Measurements from ENCODE around the gene OXT. TPM values are rescaled to one million over a fixed set of nuclear protein-coding genes. Genes with fewer than 3 reads are reported as not detected.

OXT gene
- total RNA-seq, 4 donors from 2014 or later, result 1.8 TPM; not detected in 3

GRCh38 chr20:3045816-3046676 is 25.4 kb upstream of the OXT start, which contains the start of gene MRPS26:
TSS of gene MRPS26 (plus strand) at chr20:3046052. CDS start at chr20:3046069, 17 bp downstream.
- DNase-seq (ENCODE audit: low spot score in 2 of 2), result peak; percentile 74 to 79
- Histone ChIP-seq H3K27me3 (no peaks in the 10 kb centered on the region), H3K36me3 (peaks cover 0 to 32% (median 4%) of the 10 kb centered on the region in 3 donors), H3K4me1 (peaks cover 0 to 52% (median 26%) of the 10 kb centered on the region in 4 donors), H3K9me3 (no peaks in the 10 kb centered on the region), H3K4me3 (peak within 1 kb of the TSS; percentile 63 to 96 (median 86)), H3K27ac (peak within 1 kb of the TSS; percentile 91 to 97 (median 94))
- TF ChIP-seq POLR2A (IDR thresholded peaks at IDR 0.05) (peak in 1 of 2 donors; percentile 64), CTCF (IDR thresholded peaks at IDR 0.05) (peak in 1 of 5 experiments; percentile 30), EP300 (IDR thresholded peaks at IDR 0.05) (peak in 1 of 2 donors; percentile 75)
- 0% methylated on average over 3 to 80 of the region's 104 CpGs for WGBS, 2 donors

GRCh38 chr20:3046677-3047462 is 24.6 kb upstream of the OXT start:
- 42 to 52% methylated on average over 32 to 37 of the region's 39 CpGs for WGBS, 2 donors
- DNase-seq (ENCODE audit: low spot score in 2 of 2), result no peak
- Histone ChIP-seq H3K4me1 (peaks cover 0 to 46% (median 24%) of the 10 kb centered on the region in 4 donors), H3K27ac (peak overlapping the region in 3 of 4 donors; percentile 94 to 97 (median 94)), H3K36me3 (peaks cover 0 to 35% (median 4%) of the 10 kb centered on the region in 3 donors), H3K9me3 (no peaks in the 10 kb centered on the region), H3K4me3 (peak overlapping the region; percentile 63 to 96 (median 86)), H3K27me3 (no peaks in the 10 kb centered on the region)
- no peak for TF ChIP-seq POLR2A (IDR thresholded peaks at IDR 0.05)
- no peak for TF ChIP-seq CTCF (IDR thresholded peaks at IDR 0.05)
- TF ChIP-seq EP300 (IDR thresholded peaks at IDR 0.05), result no peak

GRCh38 chr20:3047486-3048419 is 23.7 kb upstream of the OXT start:
- DNase-seq (ENCODE audit: low spot score in 2 of 2), result no peak
- Histone ChIP-seq H3K27ac (no peak overlapping the region), H3K27me3 (no peaks in the 10 kb centered on the region), H3K9me3 (no peaks in the 10 kb centered on the region), H3K4me3 (no peak overlapping the region), H3K4me1 (peaks cover 0 to 37% (median 18%) of the 10 kb centered on the region in 4 donors), H3K36me3 (peaks cover 0 to 35% (median 4%) of the 10 kb centered on the region in 3 donors)
- TF ChIP-seq EP300 (IDR thresholded peaks at IDR 0.05) (no peak), CTCF (IDR thresholded peaks at IDR 0.05) (no peak), POLR2A (IDR thresholded peaks at IDR 0.05) (no peak)
- 77 to 83% methylated on average over 10 to 14 of the region's 14 CpGs for WGBS, 2 donors

GRCh38 chr20:3051385-3052019 is 19.9 kb upstream of the OXT start:
- WGBS, 2 donors, result 66 to 68% methylated on average over 7 of the region's 7 CpGs
- Histone ChIP-seq H3K4me3 (no peak overlapping the region), H3K27ac (no peak overlapping the region), H3K9me3 (no peaks in the 10 kb centered on the region), H3K36me3 (peaks cover 0 to 35% (median 4%) of the 10 kb centered on the region in 3 donors), H3K4me1 (peaks cover 0 to 20% (median 10%) of the 10 kb centered on the region in 4 donors), H3K27me3 (no peaks in the 10 kb centered on the region)
- TF ChIP-seq POLR2A (IDR thresholded peaks at IDR 0.05), result no peak
- TF ChIP-seq CTCF (IDR thresholded peaks at IDR 0.05), result no peak
- no peak for TF ChIP-seq EP300 (IDR thresholded peaks at IDR 0.05)
- DNase-seq (ENCODE audit: low spot score in 2 of 2), result no peak
